T-cell (primary cell): ENCODE results near the gene KDM4B. TPM values are rescaled to one million over a fixed set of nuclear protein-coding genes. Genes with fewer than 3 reads are reported as not detected.

ENCODE experiments used
- ATAC-seq, 4 experiments: fragments of 200-7000 bp in 3 of 4; fragments of 150-1000 bp in 1 of 4; cut with Tn5 transposase; replicated peaks in 1 of 4; 1 replicate in 3 of 4; 2 replicates in 1 of 4; pipeline ENCODE4 v1.10.0; 2021; ENCODE audit warnings: moderate library complexity in 3 of 4, mild to moderate bottlenecking in 2 of 4, moderate number of reproducible peaks in 1 of 4
- CTCF ChIA-PET, 2 donors: fragments of 300-600 bp; sonication (Branson Sonifier 250); formaldehyde crosslinking; loops; one replicate each; lab custom pipeline; 2022; ENCODE audit warnings: antibody characterized with exemption in 2 of 2; lab: Charles Lee
- POLR2A ChIA-PET, 2 donors: fragments of 300-600 bp; sonication (Branson Sonifier 250); formaldehyde crosslinking; loops; one replicate each; lab custom pipeline; 2022; ENCODE audit warnings: antibody characterized with exemption in 2 of 2; lab: Charles Lee
- DNase-seq, 35 experiments: peaks; one replicate each; pipeline versions ENCODE4 v3.0.0 to v3.0.0-alpha.2; 2013 to 2023
- H3K27ac ChIP-seq: one replicate; pipeline ENCODE4 v1.5.1; 2013; ENCODE audit warnings: low read length
- H3K27me3 ChIP-seq, 2 experiments: replicated peaks in 1 of 2; 1 replicate in 1 of 2; 2 replicates in 1 of 2; pipeline versions ENCODE4 v1.6.1 to v1.7.0; 2013; ENCODE audit warnings: low read length in 1 of 2, mixed read lengths in 1 of 2; ENCODE audit not compliant: control insufficient read depth in 2 of 2, insufficient read depth in 2 of 2; ENCODE audit errors: extremely low read depth in 1 of 2
- H3K36me3 ChIP-seq, 2 donors: 1 replicate in 1 of 2; 2 replicates in 1 of 2; pipeline versions ENCODE4 v1.6.1 to v1.7.0; 2013; ENCODE audit warnings: low read length in 1 of 2; ENCODE audit not compliant: control insufficient read depth in 2 of 2, insufficient read depth in 1 of 2; ENCODE audit errors: extremely low read depth in 1 of 2
- H3K4me1 ChIP-seq, 2 experiments: 1 replicate in 1 of 2; 2 replicates in 1 of 2; pipeline versions ENCODE4 v1.6.1 to v1.7.0; 2013; ENCODE audit warnings: low read length in 2 of 2, mixed read lengths in 1 of 2; ENCODE audit not compliant: insufficient read depth in 2 of 2, control insufficient read depth in 1 of 2; ENCODE audit errors: extremely low read depth in 1 of 2
- H3K4me3 ChIP-seq, 2 donors: 1 replicate in 1 of 2; 2 replicates in 1 of 2; pipeline versions ENCODE4 v1.5.1 to v1.7.0; 2013; ENCODE audit warnings: mild to moderate bottlenecking in 2 of 2, low read length in 1 of 2, moderate library complexity in 1 of 2; ENCODE audit not compliant: control insufficient read depth in 1 of 2; ENCODE audit errors: extremely low read depth in 1 of 2
- H3K9me3 ChIP-seq: 2 replicates; pipeline ENCODE4 v1.7.0; 2013
- H3K27ac Mint-ChIP-seq, 2 donors: one replicate each; pipeline ENCODE4 v1.8.0; 2020 to 2021; ENCODE audit warnings: mild to moderate bottlenecking in 2 of 2, mixed read lengths in 2 of 2
- H3K27me3 Mint-ChIP-seq, 2 donors: one replicate each; pipeline ENCODE4 v1.8.0; 2021 to 2022; ENCODE audit warnings: mixed read lengths in 2 of 2
- H3K36me3 Mint-ChIP-seq: one replicate; pipeline ENCODE4 v1.8.0; 2021; ENCODE audit warnings: mixed read lengths
- H3K4me1 Mint-ChIP-seq, 3 donors: one replicate each; pipeline ENCODE4 v1.8.0; 2020 to 2022; ENCODE audit warnings: mixed read lengths in 3 of 3, mild to moderate bottlenecking in 1 of 3
- H3K4me3 Mint-ChIP-seq, 3 donors: one replicate each; pipeline ENCODE4 v1.8.0; 2020 to 2022; ENCODE audit warnings: mild to moderate bottlenecking in 3 of 3, mixed read lengths in 3 of 3, moderate library complexity in 3 of 3
- H3K9me3 Mint-ChIP-seq, 3 donors: one replicate each; pipeline ENCODE4 v1.8.0; 2020 to 2022; ENCODE audit warnings: mixed read lengths in 3 of 3
- WGBS: methylation state at CpG from one replicate; pipeline ENCODE4 v1.1.5; 2013; ENCODE audit warnings: missing lambda C conversion rate; ENCODE audit not compliant: insufficient coverage; 5-methylcytosine and 5-hydroxymethylcytosine counted together
- total RNA-seq, 35 experiments: library from RNA in 6 of 35; stranded (reverse) in 6 of 35; fragments of 120-200 nt in 1 of 35; gene quantifications; one replicate each; pipeline versions ENCODE4 v1.2.1 to v1.2.4 and lab custom pipeline; 2013 to 2026

KDM4B gene
- total RNA-seq, 5 donors from 2014 or later (not counting 1 experiment from before 2014, with no cell fraction given): 44.6 to 59.2 (median 47.8) TPM

- POLR2A ChIA-PET: no interaction called here
- no peak overlapping the region for H3K4me3 ChIP-seq
- WGBS: 92% methylated on average over 12 of the region's 17 CpGs
- H3K27ac ChIP-seq: no peak overlapping the region
- no peaks in the 10 kb centered on the region for H3K27me3 Mint-ChIP-seq
- peaks cover 0 to 30% of the 10 kb centered on the region in 2 experiments for H3K4me1 ChIP-seq
- DNase-seq: no peak
- peaks cover 12% of the 10 kb centered on the region for H3K36me3 Mint-ChIP-seq
- CTCF ChIA-PET: no interaction called here
- H3K27me3 ChIP-seq: no peaks in the 10 kb centered on the region
- no peaks in the 10 kb centered on the region for H3K9me3 Mint-ChIP-seq
- H3K4me3 Mint-ChIP-seq: no peak overlapping the region
- no peak overlapping the region for H3K27ac Mint-ChIP-seq
- H3K36me3 ChIP-seq: peaks cover 4 to 11% of the 10 kb centered on the region in 2 donors
- ATAC-seq: no peak
- H3K9me3 ChIP-seq: no peaks in the 10 kb centered on the region
- H3K4me1 Mint-ChIP-seq: peaks cover 7 to 18% (median 15%) of the 10 kb centered on the region in 3 donors
Observed at GRCh38 chr19:5070331-5070730, 101.4 kb downstream of the KDM4B start.

- H3K36me3 Mint-ChIP-seq: peaks cover 11% of the 10 kb centered on the region
- H3K4me3 Mint-ChIP-seq: no peak overlapping the region
- peaks cover 7 to 21% (median 18%) of the 10 kb centered on the region in 3 donors for H3K4me1 Mint-ChIP-seq
- Histone ChIP-seq H3K27me3 (no peaks in the 10 kb centered on the region), H3K9me3 (no peaks in the 10 kb centered on the region), H3K36me3 (peaks cover 4 to 12% of the 10 kb centered on the region in 2 donors), H3K4me3 (no peak overlapping the region), H3K4me1 (peaks cover 0 to 36% of the 10 kb centered on the region in 2 experiments), H3K27ac (no peak overlapping the region)
- no peaks in the 10 kb centered on the region for H3K9me3 Mint-ChIP-seq
- POLR2A ChIA-PET: no interaction called here
- WGBS: 80% methylated on average over 15 of the region's 19 CpGs
- ATAC-seq (no peak), DNase-seq (no peak)
- H3K27me3 Mint-ChIP-seq: no peaks in the 10 kb centered on the region
- CTCF ChIA-PET: no interaction called here
- no peak overlapping the region for H3K27ac Mint-ChIP-seq
Observed at GRCh38 chr19:5070930-5071329, 102.0 kb downstream of the KDM4B start.

GRCh38 chr19:5071579-5071978 lies 102.7 kb downstream of the KDM4B start:
- peaks cover 4 to 12% of the 10 kb centered on the region in 2 donors for H3K36me3 ChIP-seq
- no peak overlapping the region for H3K27ac Mint-ChIP-seq

GRCh38 chr19:5072115-5072514 lies 103.2 kb downstream of the KDM4B start:
- Mint-ChIP-seq H3K4me3 (no peak overlapping the region), H3K36me3 (peaks cover 7% of the 10 kb centered on the region), H3K4me1 (peaks cover 7 to 24% (median 21%) of the 10 kb centered on the region in 3 donors), H3K9me3 (no peaks in the 10 kb centered on the region), H3K27ac (no peak overlapping the region), H3K27me3 (no peaks in the 10 kb centered on the region)
- Histone ChIP-seq H3K9me3 (no peaks in the 10 kb centered on the region), H3K36me3 (peaks cover 4 to 16% of the 10 kb centered on the region in 2 donors), H3K4me1 (peaks cover 0 to 42% of the 10 kb centered on the region in 2 experiments), H3K27ac (no peak overlapping the region), H3K4me3 (no peak overlapping the region), H3K27me3 (no peaks in the 10 kb centered on the region)
- 93% methylated on average over 7 of the region's 11 CpGs for WGBS
- ChIA-PET CTCF (no interaction called here), POLR2A (no interaction called here)
- ATAC-seq (no peak), DNase-seq (no peak)

More at GRCh38 chr19:5071579-5071978, 102.7 kb downstream of the KDM4B start:
- Histone ChIP-seq H3K27me3 (no peaks in the 10 kb centered on the region), H3K4me3 (no peak overlapping the region), H3K27ac (no peak overlapping the region), H3K4me1 (peaks cover 0 to 37% of the 10 kb centered on the region in 2 experiments), H3K9me3 (no peaks in the 10 kb centered on the region)
- H3K27me3 Mint-ChIP-seq: no peaks in the 10 kb centered on the region
- DNase-seq: no peak
- ChIA-PET CTCF (no interaction called here), POLR2A (no interaction called here)
- ATAC-seq: no peak
- no peak overlapping the region for H3K4me3 Mint-ChIP-seq
- H3K9me3 Mint-ChIP-seq: no peaks in the 10 kb centered on the region
- peaks cover 7 to 22% (median 18%) of the 10 kb centered on the region in 3 donors for H3K4me1 Mint-ChIP-seq
- H3K36me3 Mint-ChIP-seq: peaks cover 7% of the 10 kb centered on the region
- WGBS: 92% methylated on average over 8 of the region's 8 CpGs

GRCh38 chr19:5073153-5073844 lies 104.4 kb downstream of the KDM4B start:
- H3K4me1 Mint-ChIP-seq: peaks cover 7 to 26% (median 21%) of the 10 kb centered on the region in 3 donors
- peaks cover 11% of the 10 kb centered on the region for H3K36me3 Mint-ChIP-seq
- no peaks in the 10 kb centered on the region for H3K9me3 Mint-ChIP-seq
- ChIA-PET POLR2A (no interaction called here), CTCF (no interaction called here)
- peaks cover 0 to 51% of the 10 kb centered on the region in 2 experiments for H3K4me1 ChIP-seq
- H3K27me3 Mint-ChIP-seq: no peaks in the 10 kb centered on the region
- H3K4me3 ChIP-seq: no peak overlapping the region
- no peaks in the 10 kb centered on the region for H3K27me3 ChIP-seq
- H3K4me3 Mint-ChIP-seq: no peak overlapping the region
- ATAC-seq: no peak
- H3K9me3 ChIP-seq: no peaks in the 10 kb centered on the region
- H3K27ac ChIP-seq: no peak overlapping the region
- DNase-seq: no peak
- H3K27ac Mint-ChIP-seq: no peak overlapping the region
- WGBS: 91% methylated on average over 7 of the region's 8 CpGs
- peaks cover 7 to 25% of the 10 kb centered on the region in 2 donors for H3K36me3 ChIP-seq

GRCh38 chr19:5074407-5074806 lies 105.5 kb downstream of the KDM4B start:
- Histone ChIP-seq H3K4me3 (no peak overlapping the region), H3K27ac (no peak overlapping the region), H3K36me3 (peaks cover 5 to 36% of the 10 kb centered on the region in 2 donors), H3K9me3 (no peaks in the 10 kb centered on the region), H3K27me3 (no peaks in the 10 kb centered on the region), H3K4me1 (peaks cover 0 to 51% of the 10 kb centered on the region in 2 experiments)
- Mint-ChIP-seq H3K27me3 (no peaks in the 10 kb centered on the region), H3K27ac (no peak overlapping the region), H3K4me3 (no peak overlapping the region), H3K9me3 (no peaks in the 10 kb centered on the region), H3K36me3 (peaks cover 15% of the 10 kb centered on the region), H3K4me1 (peaks cover 7 to 27% (median 24%) of the 10 kb centered on the region in 3 donors)
- ChIA-PET CTCF (no interaction called here), POLR2A (no interaction called here)
- WGBS: 77% methylated on average over 20 of the region's 20 CpGs
- no peak for ATAC-seq
- no peak for DNase-seq
